ENCODE results near the gene RASSF8.

Gene RASSF8

DNA sequence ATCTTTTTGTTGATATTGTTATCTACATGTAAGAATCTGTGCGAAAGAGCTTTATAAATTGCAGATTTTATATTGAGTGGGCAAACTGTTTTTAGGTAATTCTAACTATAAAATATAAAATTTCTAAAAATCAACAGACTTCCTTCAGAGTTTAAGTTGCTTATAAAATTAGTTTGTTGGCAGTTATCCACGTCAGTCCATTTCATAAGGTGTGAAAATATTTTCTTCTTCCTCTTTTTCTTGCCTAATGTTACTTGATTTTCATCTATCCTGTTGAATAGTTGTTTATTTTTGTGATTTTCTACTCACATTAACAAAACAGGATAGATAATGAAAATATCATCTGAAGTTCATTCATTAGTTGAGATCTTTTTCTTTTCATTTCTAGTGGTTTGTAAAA is 58.0 kb downstream of the RASSF8 start:
- no peak for DNase-seq
- in situ Hi-C loops (cut with HindIII; ENCODE audit: low pct_ligation_motif_present, low pct_unique_long_range_greater_than_20kb, low sequenced_read_pairs), result no loop called here

DNA sequence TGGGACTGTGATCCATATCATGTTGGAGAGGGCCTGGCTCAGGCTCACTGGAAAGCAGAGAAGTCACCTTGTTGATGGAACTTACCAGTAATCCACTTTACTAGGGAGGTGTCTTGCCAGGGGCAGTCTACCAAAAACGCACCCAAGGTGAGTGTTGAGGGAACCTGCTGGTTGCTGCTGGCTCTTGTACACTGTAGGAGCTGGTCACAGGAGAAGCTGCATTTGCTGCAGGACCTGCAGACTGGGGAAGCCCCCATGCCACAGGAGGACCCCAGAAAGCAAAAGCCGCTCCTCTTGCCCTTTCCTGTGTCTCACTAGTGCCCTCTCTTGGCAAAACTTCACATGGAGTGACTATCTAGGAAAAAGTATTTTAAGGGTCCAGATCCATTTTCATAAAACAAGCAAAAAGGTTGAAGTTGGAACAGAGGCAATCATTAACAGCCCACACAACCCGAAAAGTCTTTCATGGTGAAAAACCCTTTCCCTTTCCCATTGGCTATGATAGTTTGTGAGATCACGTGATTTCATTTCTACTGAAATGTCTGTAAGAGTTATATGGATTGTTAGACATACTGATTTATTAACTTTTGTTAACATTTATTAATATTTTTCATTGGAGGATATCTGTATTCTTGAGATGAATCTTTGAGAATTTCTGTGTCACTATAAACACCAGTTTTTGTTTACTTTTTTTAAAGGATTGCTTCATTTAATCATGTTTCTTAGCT is 59.2 kb downstream of the RASSF8 start:
- DNase-seq, result peak; percentile 86
- in situ Hi-C loops (cut with HindIII; ENCODE audit: low pct_ligation_motif_present, low pct_unique_long_range_greater_than_20kb, low sequenced_read_pairs), result no loop called here

DNA sequence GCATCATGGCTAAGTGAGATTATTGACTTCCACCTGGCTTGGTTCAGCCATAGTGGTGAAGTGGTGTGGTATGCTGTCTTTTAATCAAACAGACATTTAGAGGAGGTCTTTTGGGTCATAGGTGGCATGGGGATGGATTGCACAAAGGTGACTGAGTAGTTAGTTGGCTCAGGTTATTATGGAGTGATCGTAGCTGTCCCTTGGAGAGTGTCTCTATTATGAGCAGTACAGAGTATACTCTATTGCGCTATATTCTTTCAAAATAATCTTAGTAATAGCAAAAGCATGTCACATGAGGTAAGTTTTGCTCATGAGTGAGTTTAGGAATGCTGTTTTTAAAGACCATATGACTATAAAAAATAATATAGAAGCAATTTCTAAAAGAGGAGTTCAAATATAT is 60.4 kb downstream of the RASSF8 start:
- no peak for DNase-seq
- in situ Hi-C loops (cut with HindIII; ENCODE audit: low pct_ligation_motif_present, low pct_unique_long_range_greater_than_20kb, low sequenced_read_pairs), result no loop called here

DNA sequence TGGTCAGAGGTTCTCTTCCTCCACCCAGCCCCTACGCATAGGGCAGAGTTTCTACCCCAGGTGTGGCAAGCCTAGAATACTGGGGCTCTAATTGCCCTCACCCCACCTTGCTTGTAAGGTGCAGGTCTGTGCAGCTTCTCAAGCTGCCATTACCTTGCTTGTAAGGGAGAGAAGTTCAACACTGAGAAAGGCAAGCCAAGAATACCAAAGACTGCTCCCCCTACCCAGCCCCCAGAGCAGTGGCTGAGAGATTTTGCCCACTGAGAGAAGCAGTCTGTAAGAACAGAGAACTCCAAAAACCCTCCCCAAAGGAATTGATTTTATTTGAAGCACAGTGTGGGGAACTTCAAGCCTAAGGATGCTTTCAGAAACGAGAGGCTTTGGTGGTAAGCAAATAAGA is 63.1 kb downstream of the RASSF8 start:
- DNase-seq, result no peak
- in situ Hi-C loops (cut with HindIII; ENCODE audit: low pct_ligation_motif_present, low pct_unique_long_range_greater_than_20kb, low sequenced_read_pairs), result no loop called here

DNA sequence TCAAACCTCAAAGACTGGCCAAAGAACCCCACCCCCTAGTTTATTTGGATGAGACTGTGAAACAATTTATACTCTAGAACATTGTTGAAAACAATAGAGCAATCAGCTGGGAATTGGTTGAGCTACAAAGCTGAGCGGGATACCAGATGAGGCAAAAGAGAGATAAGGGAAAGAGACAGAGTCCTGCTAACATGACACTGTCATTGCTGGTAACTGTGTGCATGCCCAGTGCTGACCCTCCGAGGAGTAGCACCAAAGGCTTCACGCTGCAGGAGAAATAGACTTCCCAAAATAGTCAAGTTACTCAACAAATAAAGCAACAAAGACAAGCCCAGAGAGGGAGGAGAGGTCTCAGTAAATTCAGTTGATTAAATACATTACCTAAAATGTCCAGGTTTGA is 63.6 kb downstream of the RASSF8 start:
- DNase-seq, result no peak
- in situ Hi-C loops (cut with HindIII; ENCODE audit: low pct_ligation_motif_present, low pct_unique_long_range_greater_than_20kb, low sequenced_read_pairs), result no loop called here

DNA sequence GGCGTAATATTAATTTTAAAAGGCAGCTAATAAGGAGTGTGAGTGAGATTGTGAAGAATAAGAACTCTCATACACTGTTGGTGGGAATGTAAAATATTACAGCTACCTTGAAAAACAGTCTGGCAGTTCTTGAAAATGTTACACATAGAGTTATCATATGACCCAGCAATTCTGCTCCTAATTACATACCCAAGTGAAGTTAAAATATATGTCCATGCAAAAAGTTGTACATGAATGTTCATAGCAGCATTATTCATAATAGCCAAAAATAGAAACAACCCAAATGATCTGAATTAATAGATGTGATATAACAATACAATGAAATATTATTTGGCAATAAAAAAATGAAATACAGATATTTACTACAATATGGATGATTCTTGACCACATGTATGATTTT is 68.2 kb downstream of the RASSF8 start:
- in situ Hi-C loops (cut with HindIII; ENCODE audit: low pct_ligation_motif_present, low pct_unique_long_range_greater_than_20kb, low sequenced_read_pairs), result no loop called here
- no peak for DNase-seq

DNA sequence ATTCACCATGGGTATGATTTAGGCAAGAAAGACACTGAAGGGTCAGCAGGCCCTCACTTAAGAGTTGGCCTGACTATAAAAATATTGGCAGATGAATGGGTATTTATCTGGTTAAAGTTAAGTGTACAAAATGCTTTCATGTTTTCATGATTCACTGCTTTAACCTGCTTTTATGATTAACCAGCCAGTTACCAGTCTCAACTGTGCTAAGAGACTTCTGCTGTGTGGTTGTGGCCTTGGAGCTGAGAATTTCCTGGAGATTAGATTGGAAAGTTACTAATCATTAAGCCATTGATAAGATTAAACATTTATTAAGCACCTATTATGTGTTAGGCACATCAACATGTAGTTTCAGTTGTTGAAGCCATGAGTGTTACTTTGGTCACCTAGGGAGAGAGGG is 68.9 kb downstream of the RASSF8 start:
- in situ Hi-C loops (cut with HindIII; ENCODE audit: low pct_ligation_motif_present, low pct_unique_long_range_greater_than_20kb, low sequenced_read_pairs), result no loop called here
- peak; percentile 75 for DNase-seq

DNA sequence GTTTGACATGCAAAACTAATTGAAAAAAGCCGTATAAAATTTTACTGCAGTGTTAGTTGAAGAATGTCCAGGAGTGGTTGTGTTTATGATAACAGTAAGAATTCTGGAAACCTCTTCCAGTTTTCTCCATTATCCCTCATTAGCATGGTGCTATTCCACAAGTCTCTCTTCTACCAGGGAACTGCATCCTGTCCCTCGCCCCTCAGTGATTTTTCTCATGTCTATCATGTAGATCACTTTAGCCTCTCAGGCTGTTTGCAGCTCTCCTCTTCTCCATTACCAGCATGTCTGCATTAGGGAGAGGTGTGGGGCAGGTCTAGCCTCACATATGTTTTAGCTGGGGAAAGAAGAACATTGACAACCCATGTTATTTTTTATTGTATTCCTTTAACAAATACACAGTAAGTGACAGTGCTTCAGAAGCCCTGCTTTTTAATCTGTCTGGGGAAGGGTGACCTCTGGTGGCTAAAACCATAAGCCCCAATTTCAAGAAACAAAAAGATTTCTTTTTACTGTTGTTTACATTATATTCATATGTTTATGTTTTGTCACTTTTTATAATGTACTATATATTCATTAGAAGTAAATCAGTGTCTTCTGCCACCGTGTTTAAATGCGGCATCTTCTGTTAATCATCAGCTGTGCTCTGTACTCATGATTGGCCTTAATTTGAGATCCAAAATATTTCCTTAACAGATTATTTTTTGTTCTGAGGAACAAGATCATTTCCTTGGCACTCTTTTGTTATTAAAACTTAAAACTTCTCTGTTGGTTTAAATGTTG is 70.7 kb downstream of the RASSF8 start:
- in situ Hi-C loops (cut with HindIII; ENCODE audit: low pct_ligation_motif_present, low pct_unique_long_range_greater_than_20kb, low sequenced_read_pairs), result no loop called here
- peak; percentile 75 for DNase-seq

DNA sequence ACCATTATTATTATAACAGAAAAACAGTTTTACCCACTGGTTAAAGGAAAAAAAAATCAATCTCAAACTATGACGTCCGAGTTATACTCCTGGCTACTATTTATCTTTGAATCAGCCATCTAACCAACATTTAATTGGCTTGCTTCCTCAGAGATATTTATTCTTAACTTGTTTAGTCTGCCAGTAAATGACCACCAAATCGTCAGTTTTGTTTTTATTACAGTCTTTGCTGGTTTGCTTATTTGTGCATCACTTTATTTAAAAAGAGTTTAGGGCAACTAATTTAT is 71.2 kb downstream of the RASSF8 start:
- in situ Hi-C loops (cut with HindIII; ENCODE audit: low pct_ligation_motif_present, low pct_unique_long_range_greater_than_20kb, low sequenced_read_pairs), result no loop called here

DNA sequence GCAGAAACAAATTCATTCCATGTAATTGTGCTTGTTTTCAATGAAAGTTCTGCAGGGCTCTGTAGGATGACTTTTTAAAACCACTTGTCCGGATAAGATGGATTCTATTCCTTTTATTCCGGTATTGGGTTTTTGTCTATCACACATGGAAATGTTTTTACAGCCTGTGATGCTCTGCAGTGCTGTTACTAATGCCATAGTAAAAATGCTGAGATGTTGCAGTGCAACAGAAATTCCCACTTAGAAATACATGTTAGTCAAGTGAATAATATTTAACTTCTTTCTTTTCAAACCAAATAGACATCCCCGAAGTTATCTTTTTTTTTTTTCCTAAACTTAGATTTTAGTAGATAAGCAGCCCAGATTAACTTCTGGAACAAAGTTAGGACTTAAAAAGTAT is 71.9 kb downstream of the RASSF8 start:
- in situ Hi-C loops (cut with HindIII; ENCODE audit: low pct_ligation_motif_present, low pct_unique_long_range_greater_than_20kb, low sequenced_read_pairs), result no loop called here
- DNase-seq, result no peak

More for the DNA sequence above, 71.2 kb downstream of the RASSF8 start:
- DNase-seq, result no peak

DNA sequence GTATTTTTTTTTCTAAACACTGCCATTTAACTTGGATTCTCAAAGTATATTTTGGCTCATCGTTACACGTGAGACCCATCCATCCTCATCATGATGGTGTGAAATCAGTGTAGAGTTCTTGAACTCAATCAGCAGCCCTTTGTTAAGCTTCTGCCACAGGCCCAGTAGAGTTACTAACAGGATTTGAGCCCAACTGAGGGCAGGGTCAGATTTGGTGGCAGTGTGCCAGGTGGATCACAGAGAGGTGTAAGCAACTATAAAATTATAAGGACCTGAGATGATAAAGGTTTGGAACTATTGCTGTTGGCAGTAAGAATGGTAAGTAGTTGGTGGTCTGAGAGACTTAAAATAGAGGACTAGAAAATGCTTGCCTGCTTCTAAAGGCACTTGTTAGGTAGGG is 72.8 kb downstream of the RASSF8 start:
- no peak for DNase-seq
- in situ Hi-C loops (cut with HindIII; ENCODE audit: low pct_ligation_motif_present, low pct_unique_long_range_greater_than_20kb, low sequenced_read_pairs), result no loop called here

DNA sequence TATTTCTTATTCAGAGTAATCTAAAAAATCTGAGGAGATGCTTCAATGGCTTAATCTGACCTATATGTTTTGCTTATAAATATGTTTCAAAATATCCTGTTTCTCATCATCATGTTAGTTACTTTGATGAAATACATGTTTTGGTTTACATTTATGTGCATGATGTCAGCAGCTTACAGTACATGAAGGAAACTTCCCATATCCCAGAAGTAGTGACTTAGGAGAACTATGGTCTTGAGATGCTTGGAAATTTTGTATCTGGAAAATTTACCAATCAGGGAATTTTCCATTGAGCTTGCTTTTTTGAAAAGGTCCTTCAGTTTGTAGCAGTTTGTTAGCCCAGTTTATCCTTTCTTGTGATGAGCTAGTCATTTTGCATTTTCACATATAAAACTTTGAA is 73.3 kb downstream of the RASSF8 start:
- DNase-seq, result no peak
- in situ Hi-C loops (cut with HindIII; ENCODE audit: low pct_ligation_motif_present, low pct_unique_long_range_greater_than_20kb, low sequenced_read_pairs), result no loop called here

DNA sequence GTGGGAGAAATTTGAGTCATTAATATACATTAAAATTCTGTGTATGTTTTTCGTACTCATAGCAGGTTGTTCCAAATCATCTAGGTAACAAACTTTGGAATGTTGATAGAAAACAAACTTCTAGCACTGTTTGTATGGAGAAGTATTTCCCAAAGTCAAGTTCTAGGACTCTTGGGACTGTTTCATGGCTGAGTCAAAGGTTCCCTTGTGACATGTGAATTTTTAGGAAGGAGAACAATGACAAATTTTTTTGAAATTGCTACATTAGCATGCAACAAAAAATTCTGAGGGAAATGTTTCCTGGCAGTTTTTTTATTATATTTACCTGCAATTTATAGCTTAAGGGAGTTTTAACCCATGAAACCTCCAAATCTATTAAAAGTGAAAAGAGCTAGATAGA is 73.8 kb downstream of the RASSF8 start:
- in situ Hi-C loops (cut with HindIII; ENCODE audit: low pct_ligation_motif_present, low pct_unique_long_range_greater_than_20kb, low sequenced_read_pairs), result no loop called here
- no peak for DNase-seq

DNA sequence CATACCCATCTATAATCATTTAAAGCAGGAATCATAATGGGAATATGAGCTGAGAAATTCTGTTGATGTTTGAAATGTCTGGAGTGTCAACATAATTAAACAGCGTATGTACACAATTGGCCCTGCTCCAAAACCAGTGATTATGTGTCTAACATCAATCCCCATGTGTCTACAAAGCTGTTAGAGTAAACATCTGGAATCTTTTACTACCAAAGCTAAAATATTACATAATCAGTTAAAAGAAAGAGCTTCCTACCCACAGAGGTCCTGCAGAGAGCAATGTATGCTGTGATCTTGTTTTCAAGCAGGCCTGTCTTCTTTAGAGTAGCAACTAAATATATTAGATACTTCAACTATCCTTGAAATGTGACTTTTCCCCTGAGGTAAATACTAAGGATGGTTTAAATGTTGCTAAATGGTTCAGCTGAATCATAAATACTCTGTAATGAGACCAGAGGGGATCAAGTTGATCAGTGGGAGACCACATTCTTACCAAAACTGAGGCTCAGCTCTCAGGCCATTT is 74.3 kb downstream of the RASSF8 start:
- in situ Hi-C loops (cut with HindIII; ENCODE audit: low pct_ligation_motif_present, low pct_unique_long_range_greater_than_20kb, low sequenced_read_pairs), result no loop called here
- no peak for DNase-seq

DNA sequence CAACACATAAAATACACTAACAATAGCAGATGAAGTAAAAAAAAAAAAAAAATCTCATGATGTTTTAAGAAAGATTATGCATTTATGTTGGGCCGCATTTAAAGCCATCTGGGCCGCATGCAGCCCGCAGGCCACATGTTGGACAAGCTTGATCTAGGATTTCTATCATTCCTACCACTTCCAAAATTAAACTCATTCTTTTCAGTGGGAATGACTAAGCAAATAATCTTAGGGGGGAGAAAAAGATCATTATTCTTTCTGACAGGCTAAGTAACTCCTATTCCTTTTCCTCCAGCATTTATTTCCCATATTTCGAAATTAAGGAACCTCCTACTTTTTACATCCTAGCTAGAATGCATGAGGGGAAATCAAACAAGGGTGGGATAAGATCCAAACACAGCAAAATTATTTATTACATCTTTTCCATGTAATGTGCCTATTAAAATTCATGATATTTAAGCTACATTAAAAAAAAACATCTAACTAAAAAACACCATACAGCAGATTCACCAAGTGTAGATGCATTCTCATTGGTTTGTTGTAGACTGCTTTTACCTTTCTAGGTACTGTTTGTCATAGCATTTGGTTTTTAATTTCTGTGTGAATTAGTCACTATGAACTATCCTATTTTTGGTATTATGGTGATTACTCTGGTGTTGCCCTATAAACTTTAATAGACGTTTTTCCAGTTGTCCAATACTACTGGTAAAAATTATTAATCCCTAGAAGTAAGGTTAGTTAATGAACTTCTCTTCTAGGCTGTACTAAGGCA is 76.1 kb downstream of the RASSF8 start:
- DNase-seq, result no peak
- in situ Hi-C loops (cut with HindIII; ENCODE audit: low pct_ligation_motif_present, low pct_unique_long_range_greater_than_20kb, low sequenced_read_pairs), result no loop called here

DNA sequence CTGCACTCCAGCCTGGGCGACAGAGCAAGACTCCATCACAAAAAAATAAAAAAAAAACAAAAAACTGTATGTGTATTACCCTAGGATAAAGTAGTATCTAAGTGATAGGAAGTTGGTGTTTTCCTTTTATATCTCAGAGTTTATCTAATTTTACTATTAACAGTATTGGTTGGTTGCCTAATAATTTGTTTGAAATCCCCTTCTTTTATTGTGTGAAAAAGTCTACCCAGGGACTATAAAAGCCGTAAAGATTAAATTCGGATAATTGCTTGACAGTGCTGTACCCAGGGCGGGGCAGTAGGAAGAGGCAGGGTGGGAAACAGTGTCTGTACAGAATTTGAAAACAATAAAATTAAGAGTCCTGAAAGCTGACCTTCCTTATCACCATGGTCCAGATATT is 78.4 kb downstream of the RASSF8 start:
- no peak for DNase-seq
- in situ Hi-C loops (cut with HindIII; ENCODE audit: low pct_ligation_motif_present, low pct_unique_long_range_greater_than_20kb, low sequenced_read_pairs), result no loop called here

DNA sequence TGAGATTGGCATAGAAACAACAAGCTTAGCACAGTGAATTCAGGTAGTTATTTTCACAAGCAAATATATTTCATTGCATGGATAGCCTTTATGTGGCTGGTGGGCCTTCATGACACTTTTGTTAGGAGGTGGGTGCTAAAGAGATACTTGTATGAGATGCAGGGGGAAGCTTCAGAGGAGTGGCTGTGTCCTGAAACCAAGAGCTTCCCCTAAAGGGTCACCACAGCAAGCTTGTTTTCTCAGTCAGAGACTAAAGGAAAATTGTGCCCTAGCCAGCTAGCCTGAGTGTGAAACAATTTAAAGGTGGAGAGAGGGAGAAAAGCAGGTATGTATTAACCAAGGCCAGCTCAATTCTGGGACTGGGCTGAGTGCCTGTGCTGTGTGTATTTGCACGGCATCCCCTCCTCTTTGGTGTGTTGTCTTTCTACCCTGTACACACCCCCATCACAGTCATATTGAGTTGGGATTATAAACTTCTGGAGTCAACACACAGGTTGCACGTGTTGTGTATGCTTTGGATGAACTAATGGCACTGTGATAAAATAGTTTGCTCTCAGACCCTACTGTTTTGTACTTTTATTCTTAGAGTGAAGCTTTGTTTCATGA is 79.2 kb downstream of the RASSF8 start:
- in situ Hi-C loops (cut with HindIII; ENCODE audit: low pct_ligation_motif_present, low pct_unique_long_range_greater_than_20kb, low sequenced_read_pairs), result no loop called here
- DNase-seq, result no peak

DNA sequence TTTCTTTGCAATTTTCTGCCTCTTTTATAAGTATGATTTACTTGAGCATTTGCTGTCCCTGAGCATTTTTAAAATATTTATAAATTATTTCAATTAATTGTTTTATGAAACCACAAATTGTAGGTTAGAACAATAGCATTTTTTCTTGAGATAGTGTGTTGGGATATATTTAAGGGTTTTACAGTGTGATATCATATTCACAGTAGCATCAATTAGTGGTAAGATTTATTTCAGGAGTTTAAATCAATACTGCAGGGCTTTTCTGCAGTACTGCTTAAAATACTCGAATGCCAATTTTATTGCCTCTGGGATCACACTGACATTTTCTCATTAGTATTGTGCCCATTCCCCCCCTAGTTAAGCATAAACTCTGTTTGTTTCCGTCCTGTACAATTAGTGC is 84.2 kb downstream of the RASSF8 start:
- in situ Hi-C loops (cut with HindIII; ENCODE audit: low pct_ligation_motif_present, low pct_unique_long_range_greater_than_20kb, low sequenced_read_pairs), result no loop called here
- DNase-seq, result no peak

Measured in ACHN (cell line).